Measurements from ENCODE around the gene LRRC57.
A peak's percentile ranks its signal among the peaks of the same experiment; 100 is the strongest.

Gene LRRC57

DNA sequence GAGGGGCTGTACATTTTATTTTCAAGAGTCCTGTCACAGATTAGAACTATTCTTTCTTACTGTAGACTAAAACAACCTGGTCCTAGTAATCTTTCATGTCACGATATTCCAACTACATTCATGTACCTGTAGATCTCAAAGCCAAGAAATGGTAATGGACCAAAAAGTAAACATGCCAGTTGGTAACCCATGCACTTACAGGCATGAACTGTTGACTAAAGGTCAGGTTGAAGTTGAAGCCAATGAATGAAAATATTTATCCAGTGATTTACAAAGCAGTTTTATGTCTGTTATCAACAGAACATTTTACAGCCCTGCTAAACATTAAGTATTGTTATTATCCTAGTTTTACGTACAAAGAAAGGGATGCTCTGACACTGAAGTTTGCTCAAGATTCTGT lies 25.3 kb downstream of the LRRC57 start:
- no peak for DNase-seq (ENCODE audit: low read depth)
- no peak for TF ChIP-seq CTCF (IDR thresholded peaks at IDR 0.05; ENCODE audit: insufficient read depth, low read depth, low read length, missing control alignments)
- H3K4me3 ChIP-seq (ENCODE audit: low read depth, low read length), result no peak overlapping the region

DNA sequence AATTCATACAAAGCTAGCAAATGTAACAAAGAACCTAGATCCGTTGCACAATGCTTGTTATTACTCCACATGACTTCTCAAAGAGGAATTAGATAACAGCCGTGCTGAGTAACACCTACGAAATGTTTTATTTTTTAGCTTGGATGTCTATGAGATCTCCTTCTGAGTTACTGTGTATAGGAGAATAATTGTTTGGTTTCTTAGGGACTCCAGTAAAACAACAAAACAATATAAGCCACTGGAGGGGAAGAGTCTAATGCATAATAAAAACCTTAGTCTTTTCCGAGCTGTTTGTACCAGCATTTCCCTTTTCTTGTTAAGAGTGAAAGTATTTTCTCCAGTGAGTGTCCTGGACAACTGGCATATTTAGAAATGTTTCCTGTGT lies 37.6 kb downstream of the LRRC57 start:
- H3K4me3 ChIP-seq (ENCODE audit: low read depth, low read length), result no peak overlapping the region
- DNase-seq (ENCODE audit: low read depth), result no peak

DNA sequence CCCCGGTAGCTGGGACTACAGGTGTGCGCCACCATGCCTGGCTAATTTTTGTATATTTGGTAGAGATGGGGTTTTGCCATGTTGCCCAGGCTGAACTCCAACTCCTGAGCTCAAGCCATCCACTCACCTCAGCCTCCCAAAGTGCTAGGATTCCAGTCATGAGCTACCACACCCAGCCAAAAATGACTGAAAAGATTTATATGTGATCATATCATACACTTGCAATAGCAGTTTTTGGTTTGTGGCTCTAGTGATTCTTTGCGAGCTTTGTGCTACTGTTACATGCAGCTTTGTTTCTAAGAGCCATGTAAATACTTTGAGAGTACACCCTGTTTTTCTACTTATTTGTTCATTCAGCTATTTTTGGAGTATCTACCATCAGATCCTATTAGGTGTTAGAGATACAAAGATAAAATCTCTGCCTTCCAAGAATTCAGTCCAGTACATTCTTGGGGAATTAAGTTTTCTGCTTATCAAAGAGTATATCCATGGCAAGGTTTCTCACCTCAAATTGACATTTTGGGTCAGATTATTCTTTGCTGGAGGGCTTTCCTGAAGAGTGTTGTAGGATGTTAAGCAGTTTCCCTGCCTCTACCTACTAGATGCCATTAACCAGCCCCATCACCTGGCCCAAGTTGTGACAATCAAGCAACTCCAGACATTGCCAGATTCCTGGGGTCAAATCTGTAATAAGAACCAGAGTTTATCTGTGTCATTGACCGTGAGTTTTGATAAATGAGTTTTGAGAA lies 38.2 kb downstream of the LRRC57 start:
- no peak for TF ChIP-seq CTCF (IDR thresholded peaks at IDR 0.05; ENCODE audit: insufficient read depth, low read depth, low read length, missing control alignments)
- no peak overlapping the region for H3K4me3 ChIP-seq (ENCODE audit: low read depth, low read length)
- DNase-seq (ENCODE audit: low read depth), result no peak

More for the DNA sequence above, 37.6 kb downstream of the LRRC57 start:
- no peak for TF ChIP-seq CTCF (IDR thresholded peaks at IDR 0.05; ENCODE audit: insufficient read depth, low read depth, low read length, missing control alignments)

DNA sequence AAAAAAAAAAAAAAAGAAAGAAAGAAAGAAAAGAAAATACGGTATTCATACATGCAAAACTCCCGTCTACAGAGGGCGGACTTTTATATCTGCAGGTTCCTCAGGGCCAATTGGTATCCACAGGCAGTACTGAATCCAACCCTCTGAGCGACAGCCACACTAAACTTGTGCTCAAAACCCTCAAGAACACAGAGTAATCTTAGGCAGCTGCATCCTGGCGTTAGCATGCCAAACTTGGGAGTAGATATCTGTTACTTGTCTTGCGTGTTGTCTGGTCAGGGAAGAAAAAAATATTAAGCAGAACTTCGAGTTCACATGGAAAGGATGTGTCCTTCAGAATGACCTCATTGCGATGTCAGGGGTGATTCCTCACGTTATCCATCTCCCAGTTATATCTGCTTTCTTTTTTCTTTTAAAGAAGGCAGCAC lies 40.3 kb downstream of the LRRC57 start:
- DNase-seq (ENCODE audit: low read depth), result no peak
- no peak for TF ChIP-seq CTCF (IDR thresholded peaks at IDR 0.05; ENCODE audit: insufficient read depth, low read depth, low read length, missing control alignments)
- H3K4me3 ChIP-seq (ENCODE audit: low read depth, low read length), result no peak overlapping the region

- no peak for TF ChIP-seq CTCF (IDR thresholded peaks at IDR 0.05; ENCODE audit: insufficient read depth, low read depth, low read length, missing control alignments)
- H3K4me3 ChIP-seq (ENCODE audit: low read depth, low read length), result no peak overlapping the region
- no peak for DNase-seq (ENCODE audit: low read depth)
Observed at GRCh38 chr15:42507514-42507913, 41.1 kb downstream of the LRRC57 start.

GRCh38 chr15:42504631-42505030 lies 44.0 kb downstream of the LRRC57 start:
- DNase-seq (ENCODE audit: low read depth), result no peak
- no peak for TF ChIP-seq CTCF (IDR thresholded peaks at IDR 0.05; ENCODE audit: insufficient read depth, low read depth, low read length, missing control alignments)
- peak overlapping the region; percentile 42 for H3K4me3 ChIP-seq (ENCODE audit: low read depth, low read length)

DNA sequence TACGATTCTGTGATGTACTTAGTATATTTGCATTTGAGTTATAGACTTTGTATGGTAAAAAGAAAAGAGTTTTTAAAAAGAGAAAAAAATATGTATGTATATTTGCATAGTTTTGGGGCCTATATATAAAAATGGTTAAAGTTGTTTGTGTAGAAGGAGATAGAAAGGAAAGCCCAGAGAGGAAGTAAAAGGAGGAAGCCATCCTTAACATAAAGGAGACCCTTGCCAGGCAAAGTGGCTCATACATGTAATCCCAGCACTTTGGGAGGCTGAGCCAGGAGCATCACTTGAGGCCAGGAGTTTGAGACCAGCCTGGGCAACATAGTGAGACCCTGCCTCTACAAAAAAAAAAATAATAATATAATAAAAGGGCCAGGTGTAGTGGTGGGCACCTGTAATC lies 44.8 kb downstream of the LRRC57 start:
- TF ChIP-seq CTCF (IDR thresholded peaks at IDR 0.05; ENCODE audit: insufficient read depth, low read depth, low read length, missing control alignments), result no peak
- peak overlapping the region; percentile 42 for H3K4me3 ChIP-seq (ENCODE audit: low read depth, low read length)
- no peak for DNase-seq (ENCODE audit: low read depth)
